Amygdala (tissue), 56 donors: ENCODE results near the gene POU2AF1.
A peak's percentile ranks its signal among the peaks of the same experiment; 100 is the strongest.

ENCODE experiments used
- DNase-seq, 56 donors: peaks; one replicate each; lab custom pipeline; 2025; lab: John Stamatoyannopoulos, UW

POU2AF1 gene

DNA sequence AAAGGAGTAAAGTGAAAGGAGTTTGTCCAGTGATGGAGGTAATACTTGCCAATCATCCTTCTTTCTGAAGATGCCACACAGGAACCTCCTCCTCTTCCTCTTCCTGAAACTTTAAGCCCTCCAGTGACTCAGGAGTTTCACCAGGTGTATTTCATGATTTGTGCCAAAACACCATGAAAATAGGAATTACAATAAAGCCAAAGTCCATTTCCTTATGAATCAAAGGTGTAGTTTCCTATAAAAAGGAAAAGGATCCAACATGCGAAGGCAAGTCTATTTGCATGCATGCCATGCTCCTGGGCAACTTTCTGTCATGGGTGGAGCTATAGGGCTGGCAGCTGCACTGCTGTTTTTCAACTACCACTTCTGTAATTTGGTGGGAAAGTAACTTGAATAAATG lies 9.8 kb upstream of the POU2AF1 start:
- DNase-seq, result no peak

DNA sequence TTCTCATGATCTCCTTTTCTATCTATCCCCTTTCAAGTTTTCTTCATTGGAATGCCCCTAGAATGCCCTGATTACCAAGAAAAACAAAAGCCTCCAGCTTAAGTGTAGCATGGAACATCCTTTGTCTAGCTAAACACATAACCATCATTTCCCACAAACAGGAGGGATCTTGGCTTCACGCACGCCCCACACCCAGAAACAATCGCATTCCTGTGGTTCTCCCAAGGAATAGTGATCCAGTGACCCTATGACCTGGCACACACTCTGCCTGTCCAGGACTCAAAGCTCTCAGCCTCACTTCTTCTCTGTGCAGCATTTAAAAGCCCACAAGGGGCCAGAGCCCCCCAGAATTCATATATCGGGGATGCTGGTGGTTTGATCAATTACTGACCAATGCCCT lies 9.3 kb upstream of the POU2AF1 start:
- DNase-seq, result no peak

DNA sequence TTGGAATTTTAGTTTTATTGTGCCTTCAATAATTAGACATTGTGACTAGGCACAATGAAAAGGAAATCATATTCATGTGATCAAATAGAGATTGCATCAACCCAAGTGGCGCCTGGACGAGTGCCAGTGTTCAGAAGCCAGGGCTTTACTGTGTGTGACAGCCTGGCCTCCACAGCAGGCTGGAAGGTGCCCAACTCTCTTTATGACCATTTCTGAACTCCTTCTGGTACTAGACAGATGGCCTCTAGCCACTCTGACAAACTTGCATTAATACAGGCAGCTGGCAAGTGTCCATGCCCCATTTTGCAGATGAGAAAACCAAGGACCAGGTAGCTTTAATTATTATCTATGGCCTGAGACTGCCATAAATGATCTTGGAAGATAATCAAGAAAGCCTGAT lies 8.3 kb upstream of the POU2AF1 start:
- peak in 19 of 56 donors; percentile 3 to 76 (median 20) for DNase-seq

DNA sequence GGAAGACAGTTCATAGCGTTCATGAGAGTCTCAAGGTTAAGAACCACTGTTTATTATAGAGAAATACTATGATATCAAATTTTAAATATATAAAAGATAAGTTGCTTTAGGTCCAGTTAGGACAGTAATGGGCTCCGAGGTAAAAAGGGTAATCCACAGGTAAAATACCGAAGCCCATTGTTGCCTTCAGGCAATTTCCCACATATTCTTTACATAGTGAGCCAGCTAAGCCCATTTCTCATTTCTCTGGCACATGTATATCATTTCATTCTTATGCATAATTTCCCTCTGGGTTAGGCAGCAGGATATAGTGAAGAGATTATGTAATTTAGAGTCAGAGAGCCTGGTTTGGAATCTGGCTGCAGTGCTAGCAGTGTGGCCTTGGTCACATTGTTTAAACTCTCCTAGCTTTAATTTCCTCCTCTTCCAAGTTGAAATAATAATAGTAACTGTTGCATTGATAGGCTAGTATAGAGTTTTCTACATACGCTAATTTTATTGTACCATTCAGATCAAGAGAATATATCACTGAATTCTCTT lies 7.6 kb upstream of the POU2AF1 start:
- DNase-seq, result no peak

DNA sequence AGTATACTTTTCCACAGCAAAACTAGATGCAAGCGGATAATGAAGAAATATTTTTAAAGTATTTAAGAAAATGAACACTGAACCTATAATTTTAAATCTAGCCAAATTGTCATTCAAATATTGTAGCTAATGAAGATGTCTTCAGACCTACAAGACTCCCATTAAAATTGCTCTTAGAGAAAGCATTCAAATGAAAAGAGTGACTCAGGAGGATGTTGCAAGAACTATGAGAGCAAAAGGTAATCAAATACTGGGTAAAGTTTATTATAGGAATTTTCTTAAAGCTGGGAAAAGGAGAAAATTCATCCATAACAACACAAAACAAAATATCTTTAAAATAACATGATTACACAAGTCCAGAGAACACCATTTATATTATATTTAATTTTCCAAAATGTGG lies 5.4 kb upstream of the POU2AF1 start:
- no peak for DNase-seq

DNA sequence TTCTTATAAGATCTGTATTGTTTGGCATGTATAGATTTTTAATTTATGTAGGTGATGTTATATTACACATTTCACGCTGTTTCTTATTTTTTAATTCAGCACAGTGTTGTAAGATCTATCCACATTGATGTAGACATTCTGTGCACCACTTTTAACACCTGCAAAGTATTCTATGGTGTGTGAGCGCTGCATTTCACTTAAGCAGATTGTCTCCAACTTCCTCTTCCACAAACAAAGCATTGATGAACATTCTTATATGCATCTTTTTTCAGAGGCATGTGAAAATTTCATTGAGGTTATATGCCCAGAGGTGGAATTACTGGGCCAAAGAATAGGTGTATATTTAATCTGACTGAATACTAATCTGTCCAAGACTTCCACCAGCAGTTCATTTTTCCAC lies 3.4 kb upstream of the POU2AF1 start:
- DNase-seq, result no peak

DNA sequence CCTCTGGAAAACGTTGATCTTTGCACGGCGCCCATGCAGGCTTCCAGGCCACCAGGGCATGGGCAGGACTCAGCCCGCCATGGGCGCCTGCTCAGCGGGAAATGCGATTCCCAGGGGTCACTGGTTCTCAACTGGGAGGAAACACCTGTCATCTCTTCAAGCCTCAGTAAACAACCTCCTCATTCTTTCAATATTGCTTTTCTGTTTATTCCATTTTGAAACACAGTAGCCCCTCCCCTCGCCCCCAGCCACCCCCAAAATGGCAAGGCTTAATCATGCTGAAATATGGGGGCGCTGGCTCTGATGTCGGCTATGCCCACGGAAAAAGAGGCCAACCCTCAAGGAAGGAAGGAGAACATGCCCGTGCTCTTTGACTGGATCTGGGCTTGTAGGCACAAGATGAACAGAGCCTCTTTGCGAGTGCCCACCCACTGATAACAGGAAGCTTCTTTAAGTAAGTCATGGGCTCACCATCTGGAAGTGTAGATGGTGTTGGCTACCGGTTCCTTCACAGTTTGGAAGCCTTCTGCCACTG lies 594 bp upstream of the POU2AF1 start:
- no peak for DNase-seq

DNA sequence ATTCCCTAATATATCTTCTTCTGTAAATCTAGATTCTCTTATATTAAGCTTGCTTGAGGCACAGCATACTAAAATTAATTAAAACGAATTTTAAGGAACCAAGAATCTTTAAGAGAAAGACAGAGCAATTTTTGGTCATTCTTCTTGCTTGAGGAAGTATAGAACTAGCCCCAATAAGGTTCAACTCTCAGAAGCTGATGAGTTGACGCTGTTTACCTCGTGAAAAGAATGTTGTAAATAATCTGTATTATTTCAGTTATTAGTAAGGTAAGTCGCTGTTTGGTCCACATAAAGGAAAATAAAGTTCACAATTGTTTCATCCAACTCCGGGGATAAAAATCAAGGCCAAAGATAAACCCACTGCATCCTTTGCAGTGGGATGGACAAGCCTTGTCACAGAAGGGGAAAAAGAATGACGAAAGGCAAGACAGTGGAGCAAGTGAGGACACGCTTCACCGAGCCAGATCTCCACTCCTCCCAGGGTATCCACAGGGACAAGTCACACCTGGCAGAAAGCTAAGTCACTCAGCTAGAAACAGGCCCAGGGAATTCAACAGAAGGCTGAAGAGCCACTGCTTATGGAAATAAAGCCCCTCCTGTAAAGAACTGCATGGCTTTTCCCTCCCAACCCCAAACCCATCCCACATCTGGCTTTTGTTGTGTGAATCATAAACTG lies 752 bp downstream of the POU2AF1 start:
- DNase-seq, result no peak

DNA sequence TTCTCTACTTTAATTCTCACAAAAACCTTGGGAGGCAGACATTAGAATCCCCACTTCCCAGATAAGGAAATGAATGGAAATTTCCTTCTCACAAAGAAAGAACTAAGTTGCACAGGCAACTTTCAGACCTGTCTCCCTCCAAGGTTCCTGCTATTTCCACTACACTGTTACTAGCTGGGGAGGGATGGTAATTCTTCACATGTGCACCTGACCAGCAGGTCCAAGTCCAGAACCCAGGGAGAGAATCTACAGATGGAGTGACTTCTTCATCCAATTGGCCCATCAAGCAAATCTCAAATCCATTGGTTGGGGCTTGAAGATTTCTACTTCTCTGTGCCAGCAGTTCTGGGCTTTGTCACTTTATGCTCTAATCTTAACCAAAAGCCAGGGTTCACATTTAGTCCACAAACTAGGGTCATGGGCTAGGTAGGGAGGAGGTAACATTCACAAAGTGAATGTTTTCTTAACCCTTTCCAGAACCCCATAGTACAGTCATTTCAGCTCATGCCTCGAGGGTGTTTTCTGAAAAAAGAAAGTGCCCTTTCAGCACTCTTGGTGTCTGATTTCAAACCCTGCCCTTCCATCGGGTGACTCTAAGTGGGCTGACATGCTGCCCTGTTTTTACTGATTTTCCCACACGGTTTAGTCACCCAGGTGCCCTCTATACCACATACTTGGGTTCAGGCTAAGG lies 2.7 kb downstream of the POU2AF1 start:
- DNase-seq, result no peak

DNA sequence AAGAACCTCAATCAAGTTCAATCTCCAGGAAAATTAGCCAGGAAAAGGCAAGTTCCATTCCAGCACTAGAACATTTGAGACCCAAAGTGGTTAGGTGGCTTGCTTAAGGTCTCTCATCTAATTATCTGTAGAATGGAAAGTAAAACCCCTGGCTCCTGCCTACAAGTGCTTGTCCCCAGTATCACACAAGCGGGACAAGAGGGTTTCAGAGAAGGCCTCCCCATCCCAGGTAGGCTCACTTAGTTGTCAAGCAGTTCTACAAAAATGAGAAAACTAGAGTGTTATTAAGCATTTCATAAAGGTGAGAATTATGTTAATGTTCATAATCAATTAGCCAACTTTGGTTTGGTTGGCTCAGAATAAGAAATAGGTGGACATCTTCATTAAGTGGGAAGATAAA lies 5.5 kb downstream of the POU2AF1 start:
- no peak for DNase-seq

DNA sequence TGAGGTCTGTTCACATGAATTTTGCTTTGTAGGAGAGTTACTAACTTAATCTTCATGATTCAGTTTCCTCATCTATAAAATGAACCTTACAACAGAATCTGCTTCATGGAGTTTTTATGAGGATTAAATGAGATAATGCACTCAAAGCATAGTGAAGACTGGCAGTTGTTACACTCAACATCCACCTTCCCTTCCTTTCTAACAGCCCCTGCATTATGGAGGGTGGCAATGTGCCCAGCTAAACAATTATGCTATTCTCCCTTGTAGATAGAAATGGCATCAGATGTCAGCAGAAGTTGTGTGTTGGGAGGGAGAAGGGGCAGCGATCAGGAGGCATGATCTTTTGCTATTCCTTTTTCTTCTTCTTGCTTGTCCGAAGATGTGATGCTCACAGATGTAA lies 6.5 kb downstream of the POU2AF1 start:
- peak in 4 of 56 donors; percentile 2 to 18 (median 10) for DNase-seq

DNA sequence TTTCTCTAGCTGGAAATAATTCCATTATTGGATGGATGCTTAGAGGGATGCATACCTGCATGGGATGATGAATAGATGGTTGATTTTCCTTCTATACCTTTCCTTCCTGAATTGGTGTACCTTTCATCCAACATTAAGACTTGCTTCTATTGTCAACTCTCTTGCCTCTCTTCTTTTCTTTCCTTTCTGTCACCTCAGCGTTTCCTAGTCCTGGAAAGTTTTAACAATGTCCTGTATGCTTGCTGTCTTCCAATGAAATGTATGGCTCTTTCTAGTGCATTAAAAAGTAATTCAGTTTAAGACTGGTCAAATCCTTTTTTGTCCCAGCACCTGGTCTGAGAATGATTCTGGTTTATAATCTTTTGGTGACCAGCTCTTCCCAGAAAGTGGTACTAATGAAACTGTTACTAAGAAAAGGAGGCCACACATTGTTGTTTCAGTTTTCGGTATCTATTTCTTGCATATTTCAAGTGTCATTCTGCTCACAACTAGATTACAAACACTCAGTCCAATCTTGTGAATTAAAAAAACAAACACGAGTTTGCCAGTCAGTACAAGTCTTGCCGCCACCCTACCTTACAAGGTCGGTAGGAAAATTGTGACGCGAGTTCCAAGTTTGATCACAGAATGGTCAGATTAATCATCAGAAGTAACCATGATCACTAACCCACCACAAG lies 8.0 kb downstream of the POU2AF1 start:
- DNase-seq, result no peak

DNA sequence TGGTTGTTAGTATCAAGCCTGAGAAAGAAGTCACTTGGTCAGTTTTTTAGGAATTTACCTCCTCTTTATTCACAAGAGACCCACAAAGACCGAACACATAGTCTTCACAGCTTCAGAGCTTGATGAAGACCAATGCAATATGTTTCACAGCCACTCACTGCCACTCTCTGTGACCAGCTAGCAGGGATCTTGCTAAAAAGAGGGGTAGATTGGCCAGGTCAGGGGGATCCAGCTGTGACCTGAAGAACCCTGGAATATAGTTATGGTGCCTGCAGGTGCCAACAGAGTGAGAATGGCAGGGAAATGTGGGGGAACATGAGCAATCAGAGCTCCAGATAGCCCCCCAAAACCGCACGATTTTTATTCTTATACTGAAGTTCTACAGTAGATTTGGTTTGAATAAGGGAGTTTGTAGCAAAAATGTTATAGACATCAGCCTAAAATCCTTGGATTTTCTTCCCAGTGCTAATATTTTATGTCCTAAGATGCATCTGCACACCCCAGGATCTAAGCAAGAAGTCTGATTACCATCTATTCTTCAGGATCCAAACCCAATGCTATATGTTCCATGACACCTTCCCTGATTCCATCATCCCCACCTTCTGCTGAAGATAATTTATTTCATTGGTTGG lies 8.7 kb downstream of the POU2AF1 start:
- no peak for DNase-seq

DNA sequence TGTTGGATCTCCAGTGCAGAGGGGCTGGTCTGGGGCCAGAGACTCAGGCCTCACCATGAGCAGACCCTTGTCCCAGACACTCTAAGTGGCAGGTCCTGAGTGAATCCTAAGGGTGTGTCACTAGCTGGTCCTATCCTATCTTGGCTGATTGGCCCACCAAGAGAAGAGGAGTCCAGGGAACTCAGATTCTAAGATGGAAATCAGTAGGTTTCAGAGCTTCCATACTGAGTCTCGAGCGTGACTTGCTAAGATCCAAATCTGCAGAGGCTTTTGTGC lies 10.9 kb downstream of the POU2AF1 start:
- no peak for DNase-seq

DNA sequence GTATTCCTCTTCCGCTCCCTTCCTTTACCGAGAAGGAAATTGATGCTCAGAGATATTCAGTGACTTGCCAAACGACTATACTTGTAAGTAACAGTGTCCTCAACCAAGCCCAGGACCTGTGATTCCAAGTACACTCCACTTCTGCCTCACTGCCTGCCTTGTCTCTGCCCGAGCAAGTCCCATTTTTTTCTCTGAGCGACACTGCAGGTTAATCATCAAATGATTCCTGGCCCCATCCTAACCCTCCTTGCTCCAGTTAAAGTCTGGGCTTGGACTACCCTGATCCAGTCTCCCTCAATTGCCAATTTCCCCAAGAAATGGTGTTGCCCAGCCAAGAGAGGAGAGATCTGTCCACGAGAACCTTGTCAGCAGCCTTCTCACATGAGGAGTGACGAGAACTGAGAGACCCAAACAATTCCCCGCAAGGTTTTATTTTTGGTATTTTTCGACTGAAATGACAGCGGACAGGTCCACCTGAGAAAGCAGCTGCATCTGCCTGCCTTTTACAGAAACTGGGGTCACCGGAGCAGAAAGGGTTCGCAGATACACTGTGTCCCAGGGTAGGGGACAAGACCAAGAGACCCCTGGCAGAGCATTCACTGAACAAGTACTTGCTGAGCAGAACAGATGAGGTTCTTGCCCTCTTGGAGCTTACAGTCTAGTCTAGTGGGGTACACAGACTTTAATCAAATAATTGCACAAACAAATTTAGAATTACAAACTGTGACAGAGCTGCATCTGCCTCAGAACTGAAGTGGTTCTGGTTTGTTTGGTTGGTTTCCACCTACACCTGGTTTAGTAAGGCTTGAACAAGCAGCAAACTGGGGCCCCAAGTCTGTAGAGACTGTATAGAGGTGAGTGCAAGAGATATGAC lies 11.4 kb downstream of the POU2AF1 start:
- no peak for DNase-seq

DNA sequence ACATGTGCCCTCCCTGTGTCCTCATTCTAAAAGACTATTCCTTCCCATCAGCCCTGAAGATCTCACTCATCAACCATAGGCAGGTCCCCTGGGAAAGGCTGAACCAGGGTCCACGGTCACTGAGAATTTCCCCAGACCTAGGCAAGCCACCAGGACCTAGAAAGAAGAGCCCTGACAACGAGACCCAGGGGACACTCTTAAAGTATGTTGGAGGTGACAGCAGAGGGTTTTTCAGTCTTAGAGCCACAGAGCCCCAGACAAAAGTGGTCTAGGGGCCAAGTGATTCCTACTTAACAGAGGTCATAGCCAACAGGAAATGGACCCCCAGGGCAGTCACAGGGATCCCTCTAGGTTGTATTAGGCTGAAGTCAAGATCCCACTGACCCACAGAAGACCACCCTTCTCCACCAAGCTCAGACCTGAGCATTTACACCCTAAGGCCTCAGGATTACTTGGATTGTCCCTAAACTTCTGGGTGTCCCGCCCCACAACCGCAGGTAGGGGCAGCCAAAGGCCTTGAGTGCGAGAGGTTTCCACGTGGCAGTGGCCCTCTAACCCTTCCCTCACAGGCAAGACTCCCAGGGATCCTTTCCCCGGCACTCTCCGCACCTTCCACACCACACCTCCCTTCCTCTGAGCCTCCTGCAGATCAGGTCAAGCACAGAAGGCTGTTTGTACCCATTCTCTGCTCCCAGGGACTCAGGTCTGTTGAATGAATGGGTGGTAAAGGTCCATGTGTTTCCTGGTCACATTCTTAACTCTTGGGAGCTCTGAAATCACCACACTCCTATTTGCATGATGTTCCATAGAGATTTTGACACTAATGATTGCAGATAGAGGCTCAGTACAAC lies 12.3 kb downstream of the POU2AF1 start:
- no peak for DNase-seq

DNA sequence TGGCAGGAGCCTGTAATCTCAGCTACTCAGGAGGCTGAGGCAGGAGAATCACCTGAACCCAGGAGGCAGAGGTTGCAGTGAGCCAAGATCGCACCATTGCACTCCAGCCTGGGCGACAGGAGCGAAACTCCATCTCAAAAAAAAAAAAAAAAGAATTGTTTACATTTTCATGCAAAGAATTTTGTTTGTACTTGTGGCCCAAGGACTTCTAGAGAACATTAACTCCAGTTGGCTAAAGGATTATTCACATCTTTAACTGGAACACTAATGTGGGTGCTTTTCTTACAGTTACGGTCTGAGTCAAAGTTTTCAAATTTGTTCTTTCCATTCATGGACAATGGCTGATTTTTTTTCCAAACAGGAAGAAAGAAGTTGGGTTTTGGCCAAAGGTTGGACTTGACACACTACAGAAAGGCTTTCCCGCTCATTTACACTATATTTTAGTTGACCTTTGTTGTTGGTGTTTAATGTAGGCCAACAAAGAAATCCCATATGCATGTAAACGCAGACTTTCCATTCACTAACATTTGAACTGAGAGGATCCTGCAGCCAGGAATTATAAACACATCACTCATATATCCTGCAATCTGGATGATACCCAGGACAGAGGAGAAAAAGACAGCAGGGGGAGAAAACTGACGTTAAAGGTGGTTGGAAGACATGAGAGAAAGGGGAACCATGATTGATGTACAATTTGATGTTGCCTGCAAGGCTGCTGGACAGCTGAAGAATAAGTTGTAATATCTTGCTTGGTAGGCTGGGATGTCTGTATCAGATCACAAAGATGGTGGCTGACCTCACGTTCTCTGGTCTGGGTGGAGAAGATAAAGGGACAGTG lies 13.1 kb downstream of the POU2AF1 start:
- no peak for DNase-seq

DNA sequence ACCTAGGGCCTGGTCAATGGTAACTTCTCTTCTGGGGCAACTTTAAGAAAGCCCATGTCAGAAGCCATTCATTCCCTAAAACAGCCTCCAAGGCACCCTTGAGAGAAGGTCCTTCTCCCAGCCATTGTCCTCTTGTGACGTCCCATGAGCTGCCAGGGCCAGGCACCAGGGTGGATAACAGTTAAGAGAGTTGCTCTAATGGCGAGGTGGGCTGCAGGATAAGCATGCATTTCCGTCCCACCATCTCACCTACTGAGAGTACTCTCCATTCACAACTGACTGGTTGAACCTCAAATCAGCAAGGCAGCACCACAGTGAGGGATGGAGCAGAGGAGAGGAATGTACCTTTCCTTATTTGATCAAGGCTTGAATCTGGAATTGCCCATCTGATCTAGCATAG lies 14.6 kb downstream of the POU2AF1 start:
- no peak for DNase-seq
